HepG2 (cell line): ENCODE data around the gene TBC1D20. TPM values are rescaled to one million over a fixed set of nuclear protein-coding genes. Genes with fewer than 3 reads are reported as not detected.
A peak's percentile ranks its signal among the peaks of the same experiment; 100 is the strongest.

Experiments
- ARID2 ChIP-seq: sonication (generic); formaldehyde crosslinking; IDR thresholded peaks from 2 replicates; pipeline ENCODE4 v1.8.1; 2022; ENCODE audit warnings: mild to moderate bottlenecking, missing genetic modification reagents, borderline replicate concordance
- BRD4 ChIP-seq: sonication (generic); formaldehyde crosslinking; IDR thresholded peaks from 2 replicates; pipeline ENCODE4 v1.4.0; 2020; ENCODE audit warnings: missing genetic modification reagents
- FOXK2 ChIP-seq: fragments of 450-650 bp; IDR thresholded peaks from 2 replicates; pipeline ENCODE4 v1.6.1; 2016
- GATA4 ChIP-seq: sonication (generic); IDR thresholded peaks from 2 replicates; pipeline ENCODE4 v1.6.1; 2016; ENCODE audit warnings: antibody characterized with exemption, low read depth, borderline replicate concordance
- MYNN ChIP-seq: sonication (generic); formaldehyde crosslinking; IDR thresholded peaks from 2 replicates; pipeline ENCODE4 v1.4.0; 2020; ENCODE audit warnings: mild to moderate bottlenecking, low read depth, missing genetic modification reagents
- NFIC ChIP-seq: IDR thresholded peaks from 2 replicates; pipeline ENCODE4 v1.6.1; 2012; ENCODE audit warnings: mild to moderate bottlenecking, low read length, inconsistent platforms
- NFKB2 ChIP-seq: sonication (generic); formaldehyde crosslinking; IDR thresholded peaks from 2 replicates; pipeline ENCODE4 v1.4.0; 2020; ENCODE audit warnings: missing genetic modification reagents, borderline replicate concordance
- RFXAP ChIP-seq: sonication (generic); formaldehyde crosslinking; IDR thresholded peaks from 2 replicates; pipeline ENCODE4 v1.4.0; 2020; ENCODE audit warnings: missing genetic modification reagents, borderline replicate concordance
- SP4 ChIP-seq: sonication (generic); formaldehyde crosslinking; IDR thresholded peaks from 2 replicates; pipeline ENCODE4 v1.8.1; 2023; ENCODE audit warnings: mild to moderate bottlenecking, missing genetic modification reagents
- STAT5B ChIP-seq: sonication (generic); formaldehyde crosslinking; IDR thresholded peaks from 2 replicates; pipeline ENCODE4 v1.4.0; 2020; ENCODE audit warnings: missing genetic modification reagents
- ZFP36 ChIP-seq: fragments of 150-350 bp; IDR thresholded peaks from 2 replicates; pipeline ENCODE4 v1.6.1; 2018; ENCODE audit warnings: borderline replicate concordance, low read length, low read depth; ENCODE audit not compliant: partially characterized antibody
- ZFP37 ChIP-seq: sonication (generic); formaldehyde crosslinking; IDR thresholded peaks from 2 replicates; pipeline ENCODE4 v1.4.0; 2020; ENCODE audit warnings: missing genetic modification reagents, borderline replicate concordance
- ZNF12 ChIP-seq: sonication (generic); formaldehyde crosslinking; IDR thresholded peaks from 2 replicates; pipeline ENCODE4 v1.5.0; 2020; ENCODE audit warnings: missing genetic modification reagents
- ZNF136 ChIP-seq: sonication (generic); formaldehyde crosslinking; IDR thresholded peaks from 2 replicates; pipeline ENCODE4 v1.8.1; 2022; ENCODE audit warnings: low read depth, mild to moderate bottlenecking, moderate library complexity, missing genetic modification reagents
- ZNF256 ChIP-seq: sonication (generic); formaldehyde crosslinking; conservative IDR thresholded peaks from 2 replicates; pipeline ENCODE4 v1.4.0; 2020; ENCODE audit warnings: missing genetic modification reagents
- ZNF264 ChIP-seq: sonication (generic); formaldehyde crosslinking; IDR thresholded peaks from 2 replicates; pipeline ENCODE4 v1.4.0; 2020; ENCODE audit warnings: missing genetic modification reagents
- ZNF282 ChIP-seq: fragments of 450-650 bp; IDR thresholded peaks from 2 replicates; pipeline ENCODE4 v1.6.1; 2018; ENCODE audit not compliant: partially characterized antibody
- ZNF431 ChIP-seq: sonication (generic); formaldehyde crosslinking; IDR thresholded peaks from 2 replicates; pipeline ENCODE4 v1.9.0; 2022; ENCODE audit warnings: missing genetic modification reagents, low read depth, mild to moderate bottlenecking, borderline replicate concordance
- ZNF563 ChIP-seq: sonication (generic); formaldehyde crosslinking; IDR thresholded peaks from 2 replicates; pipeline ENCODE4 v1.8.0; 2022; ENCODE audit warnings: mild to moderate bottlenecking, moderate library complexity, missing genetic modification reagents
- ZNF605 ChIP-seq: sonication (generic); formaldehyde crosslinking; IDR thresholded peaks from 2 replicates; pipeline ENCODE4 v1.8.0; 2022; ENCODE audit warnings: mild to moderate bottlenecking, missing genetic modification reagents
- ZNF644 ChIP-seq: IDR thresholded peaks from 2 replicates; pipeline ENCODE4 v1.6.1; 2016; ENCODE audit warnings: low read depth
- ZNF660 ChIP-seq: sonication (generic); formaldehyde crosslinking; IDR thresholded peaks from 2 replicates; pipeline ENCODE4 v1.5.1; 2020; ENCODE audit warnings: mild to moderate bottlenecking, low read depth, missing genetic modification reagents, borderline replicate concordance
- polyA plus RNA-seq, 8 experiments: library from polyadenylated mRNA; depleted of rRNA in 3 of 8; stranded (reverse) in 7 of 8; unstranded in 1 of 8; fragments of >200 nt; fragmentation: Illumina TruSeq in 4 of 8; extraction: Trizol in 4 of 8; gene quantifications; 2 replicates each; pipeline versions ENCODE4 v1.2.1 to v1.2.3, GENCODE V29; 2011 to 2016; ENCODE audit warnings: low read depth in 4 of 8, missing spikeins in 1 of 8, mixed read lengths in 1 of 8; ENCODE audit not compliant: insufficient read depth in 1 of 8
- total RNA-seq, 5 experiments: library from RNA; depleted of rRNA; stranded (reverse); fragments of >200 nt; fragmentation: Illumina TruSeq; extraction: Trizol; gene quantifications; 2 replicates each; pipeline ENCODE4 v1.2.3, GENCODE V29; 2016; ENCODE audit warnings: low read depth in 1 of 5
- TF ChIP-seq, protein P1 (sequence below): sonication (generic); formaldehyde crosslinking; IDR thresholded peaks from 2 replicates; pipeline ENCODE4 v1.4.0; 2020; ENCODE audit warnings: missing genetic modification reagents, borderline replicate concordance
- TF ChIP-seq, protein P2 (sequence below): sonication (generic); formaldehyde crosslinking; IDR thresholded peaks from 2 replicates; pipeline ENCODE4 v1.4.0; 2020; ENCODE audit warnings: mild to moderate bottlenecking, missing genetic modification reagents
- TF ChIP-seq, protein P3 (sequence below): sonication (generic); formaldehyde crosslinking; IDR thresholded peaks from 2 replicates; pipeline ENCODE4 v1.9.0; 2022; ENCODE audit warnings: low read depth, missing genetic modification reagents

Gene TBC1D20
- total and polyA plus RNA-seq, 2 of the 13 experiments (the other 11 are each of a cell fraction or from before 2014, with no cell fraction given) = 36.6 to 47.1 TPM

DNA sequence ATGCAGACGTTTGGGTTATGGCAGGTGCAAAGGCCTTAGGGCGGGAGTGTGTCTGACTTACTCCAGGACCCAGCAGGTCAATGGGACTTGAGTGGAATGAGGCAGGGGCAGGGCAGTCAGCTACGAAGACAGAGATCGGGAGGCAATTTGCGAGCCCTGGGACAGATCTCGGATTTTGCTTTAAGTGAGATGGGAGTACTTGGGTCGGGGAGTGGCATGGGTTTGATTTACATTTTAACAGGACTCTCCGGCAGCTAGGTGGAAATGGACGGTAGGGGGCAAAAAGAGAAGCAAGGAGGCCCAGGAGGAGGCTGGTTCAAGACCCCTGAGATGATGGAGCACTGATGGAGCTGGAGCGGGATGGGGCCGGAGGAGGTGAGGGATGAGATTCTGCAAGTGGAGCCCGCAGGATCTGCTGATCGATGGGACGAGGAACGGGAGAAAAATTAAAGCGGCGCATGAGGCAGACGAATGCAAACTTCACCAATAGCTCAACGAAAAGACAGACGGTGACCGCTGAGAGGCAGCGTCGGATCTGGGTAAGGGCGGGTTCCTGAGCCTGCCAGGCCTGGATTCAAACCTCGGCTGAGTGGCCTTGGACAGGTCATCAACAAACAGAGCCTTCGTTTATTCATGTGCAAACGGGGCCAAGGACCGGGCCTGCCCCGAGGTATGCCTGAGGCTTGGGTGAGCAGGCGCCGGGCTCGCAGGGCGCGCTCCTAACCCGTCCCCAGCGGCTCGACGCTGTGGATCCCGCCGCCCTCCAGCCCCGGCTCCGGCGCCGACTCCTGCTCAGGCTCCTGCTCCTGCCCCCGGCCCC, 55.0 kb downstream of the TBC1D20 start (continued):
- TF ChIP-seq ZNF431 (peak; percentile 87; the same call in 1 of the 2 replicates), SP4 (CRISPR knock-in tag) (peak; percentile 65), ZFP36 (no peak), RFXAP (CRISPR knock-in tag) (no peak; the same call in 1 of the 2 replicates), STAT5B (peak; percentile 36), ZNF660 (CRISPR knock-in tag) (no peak), NFKB2 (peak; percentile 77), ZNF563 (CRISPR knock-in tag) (peak; percentile 56; the same call in 1 of the 2 replicates), NFIC (no peak), MYNN (CRISPR knock-in tag) (peak; percentile 75; the same call in 1 of the 2 replicates), BRD4 (peak; percentile 96), GATA4 (peak; percentile 50; the same call in 1 of the 2 replicates), ZNF605 (peak; percentile 81), ZNF264 (CRISPR knock-in tag) (peak; percentile 83; the same call in 1 of the 2 replicates), FOXK2 (0 out of 2 replicates have a peak, but pooled peaks have one; percentile 4), ZNF644 (peak; percentile 13; the same call in 1 of the 2 replicates), ARID2 (CRISPR knock-in tag) (peak; percentile 92; the same call in 1 of the 2 replicates), ZFP37 (CRISPR knock-in tag) (peak; percentile 51; the same call in 1 of the 2 replicates), ZNF12 (0 out of 2 replicates have a peak, but pooled peaks have one; percentile 0), ZNF282 (no peak), ZNF256 (CRISPR knock-in tag) (0 out of 2 replicates have a peak, but pooled peaks have one; percentile 67), ZNF136 (CRISPR knock-in tag) (peak; percentile 42; the same call in 1 of the 2 replicates)
- TF ChIP-seq, protein P1, sequence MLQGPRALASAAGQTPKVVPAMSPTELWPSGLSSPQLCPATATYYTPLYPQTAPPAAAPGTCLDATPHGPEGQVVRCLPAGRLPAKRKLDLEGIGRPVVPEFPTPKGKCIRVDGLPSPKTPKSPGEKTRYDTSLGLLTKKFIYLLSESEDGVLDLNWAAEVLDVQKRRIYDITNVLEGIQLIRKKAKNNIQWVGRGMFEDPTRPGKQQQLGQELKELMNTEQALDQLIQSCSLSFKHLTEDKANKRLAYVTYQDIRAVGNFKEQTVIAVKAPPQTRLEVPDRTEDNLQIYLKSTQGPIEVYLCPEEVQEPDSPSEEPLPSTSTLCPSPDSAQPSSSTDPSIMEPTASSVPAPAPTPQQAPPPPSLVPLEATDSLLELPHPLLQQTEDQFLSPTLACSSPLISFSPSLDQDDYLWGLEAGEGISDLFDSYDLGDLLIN (CRISPR knock-in tag) = peak; percentile 67; the same call in 1 of the 2 replicates
- TF ChIP-seq, protein P2, sequence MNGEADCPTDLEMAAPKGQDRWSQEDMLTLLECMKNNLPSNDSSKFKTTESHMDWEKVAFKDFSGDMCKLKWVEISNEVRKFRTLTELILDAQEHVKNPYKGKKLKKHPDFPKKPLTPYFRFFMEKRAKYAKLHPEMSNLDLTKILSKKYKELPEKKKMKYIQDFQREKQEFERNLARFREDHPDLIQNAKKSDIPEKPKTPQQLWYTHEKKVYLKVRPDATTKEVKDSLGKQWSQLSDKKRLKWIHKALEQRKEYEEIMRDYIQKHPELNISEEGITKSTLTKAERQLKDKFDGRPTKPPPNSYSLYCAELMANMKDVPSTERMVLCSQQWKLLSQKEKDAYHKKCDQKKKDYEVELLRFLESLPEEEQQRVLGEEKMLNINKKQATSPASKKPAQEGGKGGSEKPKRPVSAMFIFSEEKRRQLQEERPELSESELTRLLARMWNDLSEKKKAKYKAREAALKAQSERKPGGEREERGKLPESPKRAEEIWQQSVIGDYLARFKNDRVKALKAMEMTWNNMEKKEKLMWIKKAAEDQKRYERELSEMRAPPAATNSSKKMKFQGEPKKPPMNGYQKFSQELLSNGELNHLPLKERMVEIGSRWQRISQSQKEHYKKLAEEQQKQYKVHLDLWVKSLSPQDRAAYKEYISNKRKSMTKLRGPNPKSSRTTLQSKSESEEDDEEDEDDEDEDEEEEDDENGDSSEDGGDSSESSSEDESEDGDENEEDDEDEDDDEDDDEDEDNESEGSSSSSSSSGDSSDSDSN = peak; percentile 98
- TF ChIP-seq, protein P3, sequence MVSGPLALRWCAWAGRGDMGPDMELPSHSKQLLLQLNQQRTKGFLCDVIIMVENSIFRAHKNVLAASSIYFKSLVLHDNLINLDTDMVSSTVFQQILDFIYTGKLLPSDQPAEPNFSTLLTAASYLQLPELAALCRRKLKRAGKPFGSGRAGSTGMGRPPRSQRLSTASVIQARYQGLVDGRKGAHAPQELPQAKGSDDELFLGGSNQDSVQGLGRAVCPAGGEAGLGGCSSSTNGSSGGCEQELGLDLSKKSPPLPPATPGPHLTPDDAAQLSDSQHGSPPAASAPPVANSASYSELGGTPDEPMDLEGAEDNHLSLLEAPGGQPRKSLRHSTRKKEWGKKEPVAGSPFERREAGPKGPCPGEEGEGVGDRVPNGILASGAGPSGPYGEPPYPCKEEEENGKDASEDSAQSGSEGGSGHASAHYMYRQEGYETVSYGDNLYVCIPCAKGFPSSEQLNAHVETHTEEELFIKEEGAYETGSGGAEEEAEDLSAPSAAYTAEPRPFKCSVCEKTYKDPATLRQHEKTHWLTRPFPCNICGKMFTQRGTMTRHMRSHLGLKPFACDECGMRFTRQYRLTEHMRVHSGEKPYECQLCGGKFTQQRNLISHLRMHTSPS = peak; percentile 69; the same call in 1 of the 2 replicates
